Measurements from ENCODE around the gene LRRC14B.

The LRRC14B gene

GRCh38 chr5:144941-145340 lies 46.4 kb upstream of the LRRC14B start:
- Histone ChIP-seq H3K79me1 (ENCODE audit: low read length) (no peaks in the 10 kb centered on the region), H3K4me2 (ENCODE audit: low read length) (no peak overlapping the region), H4K8ac (ENCODE audit: low read depth, low read length) (no peak overlapping the region), H3K36me3 (ENCODE audit: control insufficient read depth in 1 of 2, insufficient read depth in 2 of 2, low read length in 2 of 2) (peaks cover 60 to 66% of the 10 kb centered on the region in 2 experiments), H4K12ac (ENCODE audit: low read depth, low read length) (no peak overlapping the region), H3K18ac (ENCODE audit: low read length) (no peak overlapping the region), H2BK120ac (ENCODE audit: insufficient read depth, low read length, poor library complexity) (no peak overlapping the region), H2BK12ac (ENCODE audit: low read length) (no peak overlapping the region), H3K4me3 (ENCODE audit: low read depth, low read length) (no peak overlapping the region), H3K23ac (ENCODE audit: low read length) (no peak overlapping the region), H2AK5ac (ENCODE audit: low read length) (no peak overlapping the region), H3K4me1 (ENCODE audit: control insufficient read depth in 1 of 2, insufficient read depth in 2 of 2, low read length in 2 of 2) (no peaks in the 10 kb centered on the region), H3K27ac (ENCODE audit: low read depth, low read length) (no peak overlapping the region), H2AFZ (ENCODE audit: insufficient read depth, low read length, poor library complexity) (no peak overlapping the region), H3K79me2 (ENCODE audit: control insufficient read depth, insufficient read depth, low read length, poor library complexity) (no peaks in the 10 kb centered on the region), H3K14ac (ENCODE audit: low read length) (no peak overlapping the region), H3K4ac (ENCODE audit: low read depth, low read length) (no peak overlapping the region), H2BK5ac (ENCODE audit: low read depth, low read length, poor library complexity) (no peak overlapping the region), H3K9ac (ENCODE audit: low read length) (no peak overlapping the region), H3K9me3 (ENCODE audit: insufficient read depth, low read depth, low read length) (peaks cover 19% of the 10 kb centered on the region), H3K27me3 (ENCODE audit: insufficient read depth, low read length) (no peaks in the 10 kb centered on the region), H4K91ac (ENCODE audit: low read depth, low read length) (no peak overlapping the region)
- DNase-seq, result no peak
- WGBS (ENCODE audit: extremely low coverage, insufficient coverage, insufficient read length), result no CpG with 5 or more reads among the region's 8 CpGs

GRCh38 chr5:145585-146323 lies 45.5 kb upstream of the LRRC14B start:
- Histone ChIP-seq H3K36me3 (ENCODE audit: control insufficient read depth in 1 of 2, insufficient read depth in 2 of 2, low read length in 2 of 2) (peaks cover 55 to 60% of the 10 kb centered on the region in 2 experiments), H3K18ac (ENCODE audit: low read length) (no peak overlapping the region), H4K8ac (ENCODE audit: low read depth, low read length) (no peak overlapping the region), H3K27ac (ENCODE audit: low read depth, low read length) (no peak overlapping the region), H3K79me2 (ENCODE audit: control insufficient read depth, insufficient read depth, low read length, poor library complexity) (no peaks in the 10 kb centered on the region), H2BK120ac (ENCODE audit: insufficient read depth, low read length, poor library complexity) (no peak overlapping the region), H4K91ac (ENCODE audit: low read depth, low read length) (no peak overlapping the region), H3K4me2 (ENCODE audit: low read length) (no peak overlapping the region), H3K27me3 (ENCODE audit: insufficient read depth, low read length) (no peaks in the 10 kb centered on the region), H2BK12ac (ENCODE audit: low read length) (no peak overlapping the region), H4K12ac (ENCODE audit: low read depth, low read length) (no peak overlapping the region), H3K14ac (ENCODE audit: low read length) (no peak overlapping the region), H3K79me1 (ENCODE audit: low read length) (no peaks in the 10 kb centered on the region), H3K4ac (ENCODE audit: low read depth, low read length) (no peak overlapping the region), H3K23ac (ENCODE audit: low read length) (no peak overlapping the region), H3K4me3 (ENCODE audit: low read depth, low read length) (no peak overlapping the region), H3K4me1 (ENCODE audit: control insufficient read depth in 1 of 2, insufficient read depth in 2 of 2, low read length in 2 of 2) (no peaks in the 10 kb centered on the region), H2AK5ac (ENCODE audit: low read length) (no peak overlapping the region), H2BK5ac (ENCODE audit: low read depth, low read length, poor library complexity) (no peak overlapping the region), H3K9me3 (ENCODE audit: insufficient read depth, low read depth, low read length) (peaks cover 19% of the 10 kb centered on the region), H3K9ac (ENCODE audit: low read length) (no peak overlapping the region), H2AFZ (ENCODE audit: insufficient read depth, low read length, poor library complexity) (no peak overlapping the region)
- no peak for DNase-seq
- WGBS (ENCODE audit: extremely low coverage, insufficient coverage, insufficient read length), result no CpG with 5 or more reads among the region's 7 CpGs

- H4K8ac ChIP-seq (ENCODE audit: low read depth, low read length), result no peak overlapping the region
- H3K4ac ChIP-seq (ENCODE audit: low read depth, low read length), result no peak overlapping the region
- H3K79me2 ChIP-seq (ENCODE audit: control insufficient read depth, insufficient read depth, low read length, poor library complexity), result no peaks in the 10 kb centered on the region
- H4K12ac ChIP-seq (ENCODE audit: low read depth, low read length), result no peak overlapping the region
- peaks cover 42 to 50% of the 10 kb centered on the region in 2 experiments for H3K36me3 ChIP-seq (ENCODE audit: control insufficient read depth in 1 of 2, insufficient read depth in 2 of 2, low read length in 2 of 2)
- no peaks in the 10 kb centered on the region for H3K27me3 ChIP-seq (ENCODE audit: insufficient read depth, low read length)
- H2AFZ ChIP-seq (ENCODE audit: insufficient read depth, low read length, poor library complexity), result no peak overlapping the region
- H3K4me1 ChIP-seq (ENCODE audit: control insufficient read depth in 1 of 2, insufficient read depth in 2 of 2, low read length in 2 of 2), result no peaks in the 10 kb centered on the region
- H2BK5ac ChIP-seq (ENCODE audit: low read depth, low read length, poor library complexity), result no peak overlapping the region
- WGBS (ENCODE audit: extremely low coverage, insufficient coverage, insufficient read length), result no CpG with 5 or more reads among the region's 1 CpG
- H3K9ac ChIP-seq (ENCODE audit: low read length), result no peak overlapping the region
- no peak overlapping the region for H3K14ac ChIP-seq (ENCODE audit: low read length)
- DNase-seq, result no peak
- no peak overlapping the region for H3K18ac ChIP-seq (ENCODE audit: low read length)
- peaks cover 15% of the 10 kb centered on the region for H3K9me3 ChIP-seq (ENCODE audit: insufficient read depth, low read depth, low read length)
- no peak overlapping the region for H3K23ac ChIP-seq (ENCODE audit: low read length)
- no peak overlapping the region for H3K4me3 ChIP-seq (ENCODE audit: low read depth, low read length)
- H3K4me2 ChIP-seq (ENCODE audit: low read length), result no peak overlapping the region
- no peak overlapping the region for H2AK5ac ChIP-seq (ENCODE audit: low read length)
- H2BK120ac ChIP-seq (ENCODE audit: insufficient read depth, low read length, poor library complexity), result no peak overlapping the region
- no peak overlapping the region for H3K27ac ChIP-seq (ENCODE audit: low read depth, low read length)
- H3K79me1 ChIP-seq (ENCODE audit: low read length), result no peaks in the 10 kb centered on the region
- no peak overlapping the region for H4K91ac ChIP-seq (ENCODE audit: low read depth, low read length)
- no peak overlapping the region for H2BK12ac ChIP-seq (ENCODE audit: low read length)
Observed at GRCh38 chr5:147751-148150, 43.5 kb upstream of the LRRC14B start.

- Histone ChIP-seq H3K4ac (ENCODE audit: low read depth, low read length) (no peak overlapping the region), H3K4me1 (ENCODE audit: control insufficient read depth in 1 of 2, insufficient read depth in 2 of 2, low read length in 2 of 2) (no peaks in the 10 kb centered on the region), H4K91ac (ENCODE audit: low read depth, low read length) (no peak overlapping the region), H3K9me3 (ENCODE audit: insufficient read depth, low read depth, low read length) (peaks cover 15% of the 10 kb centered on the region), H4K8ac (ENCODE audit: low read depth, low read length) (no peak overlapping the region), H3K9ac (ENCODE audit: low read length) (no peak overlapping the region), H3K18ac (ENCODE audit: low read length) (no peak overlapping the region), H3K27ac (ENCODE audit: low read depth, low read length) (no peak overlapping the region), H3K36me3 (ENCODE audit: control insufficient read depth in 1 of 2, insufficient read depth in 2 of 2, low read length in 2 of 2) (peaks cover 41 to 49% of the 10 kb centered on the region in 2 experiments), H2BK120ac (ENCODE audit: insufficient read depth, low read length, poor library complexity) (no peak overlapping the region), H2AK5ac (ENCODE audit: low read length) (no peak overlapping the region), H3K23ac (ENCODE audit: low read length) (no peak overlapping the region), H2AFZ (ENCODE audit: insufficient read depth, low read length, poor library complexity) (no peak overlapping the region), H3K4me2 (ENCODE audit: low read length) (no peak overlapping the region), H3K14ac (ENCODE audit: low read length) (no peak overlapping the region), H3K27me3 (ENCODE audit: insufficient read depth, low read length) (no peaks in the 10 kb centered on the region), H2BK5ac (ENCODE audit: low read depth, low read length, poor library complexity) (no peak overlapping the region), H4K12ac (ENCODE audit: low read depth, low read length) (no peak overlapping the region), H3K79me1 (ENCODE audit: low read length) (no peaks in the 10 kb centered on the region), H3K79me2 (ENCODE audit: control insufficient read depth, insufficient read depth, low read length, poor library complexity) (no peaks in the 10 kb centered on the region), H2BK12ac (ENCODE audit: low read length) (no peak overlapping the region), H3K4me3 (ENCODE audit: low read depth, low read length) (no peak overlapping the region)
- no peak for DNase-seq
- WGBS (ENCODE audit: extremely low coverage, insufficient coverage, insufficient read length), result no CpG with 5 or more reads among the region's 6 CpGs
Observed at GRCh38 chr5:149745-150485, 41.4 kb upstream of the LRRC14B start.

Measured in trophoblast cell (in vitro differentiated cells and primary cell).